Keratinocyte (primary cell): ENCODE measurements around the gene ALK.

Source experiments
- EZH2 ChIP-seq: IDR thresholded peaks from one replicate; pipeline ENCODE4 v1.6.1; 2012; ENCODE audit warnings: inconsistent platforms, mild to moderate bottlenecking, low read length, moderate library complexity
- TF ChIP-seq, protein P1 (sequence below), 3 experiments: IDR thresholded peaks in 1 of 3; conservative IDR thresholded peaks in 1 of 3; optimal IDR thresholded peaks in 1 of 3; 2 replicates in 2 of 3; 3 replicates in 1 of 3; pipeline versions ENCODE3 to v1.5.1; 2011; ENCODE audit warnings: low read length in 3 of 3, mild to moderate bottlenecking in 3 of 3, moderate library complexity in 2 of 3, control low read depth in 1 of 3, inconsistent platforms in 1 of 3; ENCODE audit not compliant: insufficient read depth in 2 of 3; ENCODE audit errors: extremely low read depth in 1 of 3

DNA sequence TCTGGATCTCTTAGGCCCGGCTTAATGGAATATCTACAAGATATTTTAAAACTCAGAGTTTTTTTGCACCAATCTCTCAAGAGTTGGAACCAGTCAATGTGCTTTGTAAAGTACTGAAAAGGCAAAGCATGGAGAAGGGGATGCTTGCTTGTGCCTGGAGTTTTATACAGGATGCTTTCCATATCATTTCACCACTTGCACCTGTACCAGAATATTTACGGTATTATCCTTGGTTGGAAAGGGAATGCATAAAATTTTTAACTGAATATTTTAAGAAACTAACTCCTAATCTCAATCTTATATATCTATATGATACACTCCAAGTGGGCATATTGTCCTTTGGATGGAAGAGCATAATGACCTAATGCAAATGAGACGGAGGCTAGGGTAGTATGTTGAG, 487.5 kb downstream of the ALK start:
- TF ChIP-seq, protein P1, sequence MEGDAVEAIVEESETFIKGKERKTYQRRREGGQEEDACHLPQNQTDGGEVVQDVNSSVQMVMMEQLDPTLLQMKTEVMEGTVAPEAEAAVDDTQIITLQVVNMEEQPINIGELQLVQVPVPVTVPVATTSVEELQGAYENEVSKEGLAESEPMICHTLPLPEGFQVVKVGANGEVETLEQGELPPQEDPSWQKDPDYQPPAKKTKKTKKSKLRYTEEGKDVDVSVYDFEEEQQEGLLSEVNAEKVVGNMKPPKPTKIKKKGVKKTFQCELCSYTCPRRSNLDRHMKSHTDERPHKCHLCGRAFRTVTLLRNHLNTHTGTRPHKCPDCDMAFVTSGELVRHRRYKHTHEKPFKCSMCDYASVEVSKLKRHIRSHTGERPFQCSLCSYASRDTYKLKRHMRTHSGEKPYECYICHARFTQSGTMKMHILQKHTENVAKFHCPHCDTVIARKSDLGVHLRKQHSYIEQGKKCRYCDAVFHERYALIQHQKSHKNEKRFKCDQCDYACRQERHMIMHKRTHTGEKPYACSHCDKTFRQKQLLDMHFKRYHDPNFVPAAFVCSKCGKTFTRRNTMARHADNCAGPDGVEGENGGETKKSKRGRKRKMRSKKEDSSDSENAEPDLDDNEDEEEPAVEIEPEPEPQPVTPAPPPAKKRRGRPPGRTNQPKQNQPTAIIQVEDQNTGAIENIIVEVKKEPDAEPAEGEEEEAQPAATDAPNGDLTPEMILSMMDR (optimal IDR thresholded peaks at IDR 0.05 in 1 of 3, IDR thresholded peaks at IDR 0.05 in 1 of 3, conservative IDR thresholded peaks at IDR 0.05 in 1 of 3; ENCODE audit: extremely low read depth in 1 of 3, insufficient read depth in 2 of 3, low read length in 3 of 3): no peak
- TF ChIP-seq EZH2: no peak
